H9 (cell line): ENCODE data around the gene RETNLB. TPM values are rescaled to one million over a fixed set of nuclear protein-coding genes. Genes with fewer than 3 reads are reported as not detected.

Experiments used
- DNase-seq: peaks from one replicate; pipeline ENCODE4 v3.0.0-alpha.2; 2017
- H2AFZ ChIP-seq: one replicate; pipeline ENCODE4 v1.6.1; 2013; ENCODE audit warnings: mild to moderate bottlenecking, low read length, control low read depth, moderate library complexity
- H2AK5ac ChIP-seq: 2 replicates; pipeline ENCODE4 v1.6.1; 2013; ENCODE audit warnings: low read length, control low read depth, mixed read lengths; ENCODE audit not compliant: insufficient read length
- H2BK120ac ChIP-seq: one replicate; pipeline ENCODE4 v1.6.1; 2013; ENCODE audit warnings: low read depth, mild to moderate bottlenecking, low read length, control low read depth, inconsistent platforms; ENCODE audit not compliant: poor library complexity, severe bottlenecking
- H2BK12ac ChIP-seq: 2 replicates; pipeline ENCODE4 v1.6.1; 2013; ENCODE audit warnings: low read length, control low read depth, mixed read lengths, low read depth; ENCODE audit not compliant: insufficient read length
- H2BK15ac ChIP-seq: 2 replicates; pipeline ENCODE4 v1.6.1; 2013; ENCODE audit warnings: low read depth, low read length, control low read depth
- H2BK20ac ChIP-seq: one replicate; pipeline ENCODE4 v1.6.1; 2013; ENCODE audit warnings: low read depth, mild to moderate bottlenecking, low read length, control low read depth, inconsistent platforms; ENCODE audit not compliant: poor library complexity, severe bottlenecking
- H2BK5ac ChIP-seq: 2 replicates; pipeline ENCODE4 v1.6.1; 2013; ENCODE audit warnings: low read length, control low read depth, mixed read lengths; ENCODE audit not compliant: insufficient read length
- H3K14ac ChIP-seq: 2 replicates; pipeline ENCODE4 v1.6.1; 2013; ENCODE audit warnings: low read length, control low read depth; ENCODE audit not compliant: insufficient read depth
- H3K18ac ChIP-seq: 2 replicates; pipeline ENCODE4 v1.6.1; 2013; ENCODE audit warnings: low read depth, mild to moderate bottlenecking, mixed read lengths, low read length, control low read depth; ENCODE audit not compliant: insufficient read length
- H3K23ac ChIP-seq: 2 replicates; pipeline ENCODE4 v1.6.1; 2013; ENCODE audit warnings: low read length, control low read depth, mixed read lengths, low read depth; ENCODE audit not compliant: insufficient read length
- H3K23me2 ChIP-seq: 2 replicates; pipeline ENCODE4 v1.6.1; 2013; ENCODE audit warnings: low read depth, mild to moderate bottlenecking, mixed read lengths, low read length, control low read depth; ENCODE audit not compliant: insufficient read length, poor library complexity, severe bottlenecking
- H3K27ac ChIP-seq: 2 replicates; pipeline ENCODE4 v1.5.1; 2013; ENCODE audit warnings: low read length, control low read depth, mixed read lengths, low read depth; ENCODE audit not compliant: insufficient read length
- H3K27me3 ChIP-seq: 2 replicates; pipeline ENCODE4 v1.6.1; 2013; ENCODE audit warnings: low read length, control low read depth, inconsistent platforms; ENCODE audit not compliant: insufficient read depth
- H3K4ac ChIP-seq: 2 replicates; pipeline ENCODE4 v1.6.1; 2013; ENCODE audit warnings: low read depth, mild to moderate bottlenecking, control low read depth, inconsistent platforms, low read length, moderate library complexity
- H3K4me1 ChIP-seq: 2 replicates; pipeline ENCODE4 v1.6.1; 2013; ENCODE audit warnings: low read length, control low read depth, inconsistent platforms; ENCODE audit not compliant: insufficient read depth
- H3K4me2 ChIP-seq: 2 replicates; pipeline ENCODE4 v1.6.1; 2013; ENCODE audit warnings: low read length, control low read depth, mixed read lengths; ENCODE audit not compliant: insufficient read length, insufficient read depth
- H3K56ac ChIP-seq: 2 replicates; pipeline ENCODE4 v1.6.1; 2013; ENCODE audit warnings: low read depth, mild to moderate bottlenecking, mixed read lengths, low read length, control low read depth; ENCODE audit not compliant: insufficient read length
- H3K79me1 ChIP-seq: 2 replicates; pipeline ENCODE4 v1.6.1; 2013; ENCODE audit warnings: low read depth, mild to moderate bottlenecking, moderate library complexity, low read length, control low read depth, inconsistent platforms; ENCODE audit not compliant: insufficient read depth, poor library complexity, severe bottlenecking
- H3K79me2 ChIP-seq: 2 replicates; pipeline ENCODE4 v1.6.1; 2013; ENCODE audit warnings: low read length, control low read depth, inconsistent platforms; ENCODE audit not compliant: insufficient read depth
- H3K9ac ChIP-seq: 2 replicates; pipeline ENCODE4 v1.6.1; 2013; ENCODE audit warnings: low read length, control low read depth, mixed read lengths; ENCODE audit not compliant: insufficient read length; ENCODE audit errors: extremely low read depth
- H3K9me3 ChIP-seq: one replicate; pipeline ENCODE4 v1.6.1; 2013; ENCODE audit warnings: low read depth, low read length, inconsistent platforms; ENCODE audit not compliant: control insufficient read depth
- H3T11ph ChIP-seq: one replicate; pipeline ENCODE4 v1.6.1; 2013; ENCODE audit warnings: mild to moderate bottlenecking, low read length, control low read depth, inconsistent platforms
- H4K20me1 ChIP-seq: one replicate; pipeline ENCODE4 v1.6.1; 2013; ENCODE audit not compliant: control insufficient read depth, insufficient read length, insufficient read depth
- H4K5ac ChIP-seq: 2 replicates; pipeline ENCODE4 v1.6.1; 2013; ENCODE audit warnings: low read depth, mild to moderate bottlenecking, mixed read lengths, low read length, control low read depth; ENCODE audit not compliant: insufficient read length
- H4K8ac ChIP-seq: replicated peaks from 2 replicates; pipeline ENCODE4 v1.6.1; 2013; ENCODE audit warnings: low read length, control low read depth, mixed read lengths, low read depth; ENCODE audit not compliant: insufficient read length
- H4K91ac ChIP-seq: 2 replicates; pipeline ENCODE4 v1.6.1; 2013; ENCODE audit warnings: low read depth, mild to moderate bottlenecking, moderate library complexity, mixed read lengths, low read length, control low read depth; ENCODE audit not compliant: insufficient read length
- H3K27ac Mint-ChIP-seq, 3 experiments: 2 replicates in 2 of 3; 3 replicates in 1 of 3; pipeline ENCODE4 v1.8.0; 2020 to 2021; ENCODE audit warnings: mixed read lengths in 3 of 3, mild to moderate bottlenecking in 1 of 3, moderate library complexity in 1 of 3
- H3K27me3 Mint-ChIP-seq: 2 replicates; pipeline ENCODE4 v1.8.0; 2021; ENCODE audit warnings: low read depth, mild to moderate bottlenecking, moderate library complexity, mixed read lengths
- H3K36me3 Mint-ChIP-seq, 3 experiments: 2 replicates in 2 of 3; 3 replicates in 1 of 3; pipeline ENCODE4 v1.8.0; 2020 to 2021; ENCODE audit warnings: low read depth in 3 of 3, mixed read lengths in 3 of 3; ENCODE audit not compliant: insufficient read depth in 1 of 3
- H3K4me1 Mint-ChIP-seq, 2 experiments: 2 replicates each; pipeline ENCODE4 v1.8.0; 2020; ENCODE audit warnings: mixed read lengths in 2 of 2
- H3K4me3 Mint-ChIP-seq, 2 experiments: 2 replicates in 1 of 2; 3 replicates in 1 of 2; pipeline ENCODE4 v1.8.0; 2020 to 2021; ENCODE audit warnings: mild to moderate bottlenecking in 2 of 2, mixed read lengths in 2 of 2, moderate library complexity in 1 of 2
- H3K9me3 Mint-ChIP-seq, 2 experiments: 2 replicates in 1 of 2; 3 replicates in 1 of 2; pipeline ENCODE4 v1.8.0; 2020; ENCODE audit warnings: mild to moderate bottlenecking in 2 of 2, mixed read lengths in 2 of 2, moderate library complexity in 1 of 2
- CTCF ChIP-seq: fragments of 200-600 bp; sonication (generic); conservative IDR thresholded peaks from 3 replicates; pipeline ENCODE4 v1.8.0; 2021; ENCODE audit warnings: antibody characterized with exemption, mild to moderate bottlenecking
- WGBS: extraction: QIAGEN DNeasy Blood & Tissue Kit; methylation state at CpG from one replicate; pipeline ENCODE4 v1.1.7; 2013; ENCODE audit warnings: missing lambda C conversion rate, low lambda C conversion rate, mixed read lengths; ENCODE audit not compliant: insufficient read length; ENCODE audit errors: extremely low coverage; 5-methylcytosine and 5-hydroxymethylcytosine counted together
- total RNA-seq: library from RNA; stranded (reverse); gene quantifications from 2 replicates; pipeline ENCODE4 v1.2.1, GENCODE V29; 2021

RETNLB gene
- total RNA-seq, 1 experiment from 2014 or later: not detected

DNA sequence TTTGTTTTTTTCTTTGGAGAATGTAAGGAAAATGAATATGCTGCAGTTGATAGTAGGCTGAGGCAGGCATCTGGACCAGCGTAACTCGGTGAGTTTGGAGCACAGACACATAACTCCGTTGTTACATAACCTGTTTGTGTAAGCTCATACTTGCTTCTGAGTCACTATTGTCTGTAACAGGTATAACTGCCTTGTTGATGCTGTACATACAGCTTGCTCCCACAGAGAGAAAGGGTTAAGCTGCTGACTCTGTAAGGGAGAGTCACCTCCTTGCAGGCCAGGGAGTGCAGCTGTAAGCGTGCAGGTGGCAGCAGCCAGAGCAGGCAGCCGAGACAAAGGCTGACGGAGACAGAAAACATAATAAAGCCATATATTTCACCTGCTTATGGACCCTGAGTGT lies 20.4 kb downstream of the RETNLB start:
- Histone ChIP-seq H3K23ac (no peak overlapping the region), H3K79me1 (no peaks in the 10 kb centered on the region), H3K27ac (no peak overlapping the region), H3K56ac (no peak overlapping the region), H3K27me3 (no peaks in the 10 kb centered on the region), H3T11ph (no peak overlapping the region), H4K20me1 (no peaks in the 10 kb centered on the region), H3K14ac (no peak overlapping the region), H3K4ac (no peak overlapping the region), H2BK15ac (no peak overlapping the region), H2BK20ac (no peak overlapping the region), H3K4me2 (no peak overlapping the region), H3K23me2 (no peaks in the 10 kb centered on the region), H4K5ac (no peak overlapping the region), H2BK12ac (no peak overlapping the region), H3K79me2 (no peaks in the 10 kb centered on the region), H4K91ac (no peak overlapping the region), H2AK5ac (no peak overlapping the region), H3K9ac (no peak overlapping the region), H3K4me1 (no peaks in the 10 kb centered on the region), H3K9me3 (no peaks in the 10 kb centered on the region), H2BK120ac (no peak overlapping the region), H3K18ac (no peak overlapping the region), H2BK5ac (no peak overlapping the region), H2AFZ (no peak overlapping the region), H4K8ac (no peak overlapping the region)
- DNase-seq: no peak
- Mint-ChIP-seq H3K4me3 (no peak overlapping the region), H3K27me3 (no peaks in the 10 kb centered on the region), H3K9me3 (no peaks in the 10 kb centered on the region), H3K36me3 (no peaks in the 10 kb centered on the region), H3K27ac (no peak overlapping the region), H3K4me1 (0 out of 4 replicates have a peak, but pooled peaks cover 0 to 2% of the 10 kb centered on the region in 2 experiments)
- no CpG with 5 or more reads among the region's 6 CpGs for WGBS
- no peak for TF ChIP-seq CTCF
